ENCODE results near the gene INTS6L.

Gene INTS6L, protein sequence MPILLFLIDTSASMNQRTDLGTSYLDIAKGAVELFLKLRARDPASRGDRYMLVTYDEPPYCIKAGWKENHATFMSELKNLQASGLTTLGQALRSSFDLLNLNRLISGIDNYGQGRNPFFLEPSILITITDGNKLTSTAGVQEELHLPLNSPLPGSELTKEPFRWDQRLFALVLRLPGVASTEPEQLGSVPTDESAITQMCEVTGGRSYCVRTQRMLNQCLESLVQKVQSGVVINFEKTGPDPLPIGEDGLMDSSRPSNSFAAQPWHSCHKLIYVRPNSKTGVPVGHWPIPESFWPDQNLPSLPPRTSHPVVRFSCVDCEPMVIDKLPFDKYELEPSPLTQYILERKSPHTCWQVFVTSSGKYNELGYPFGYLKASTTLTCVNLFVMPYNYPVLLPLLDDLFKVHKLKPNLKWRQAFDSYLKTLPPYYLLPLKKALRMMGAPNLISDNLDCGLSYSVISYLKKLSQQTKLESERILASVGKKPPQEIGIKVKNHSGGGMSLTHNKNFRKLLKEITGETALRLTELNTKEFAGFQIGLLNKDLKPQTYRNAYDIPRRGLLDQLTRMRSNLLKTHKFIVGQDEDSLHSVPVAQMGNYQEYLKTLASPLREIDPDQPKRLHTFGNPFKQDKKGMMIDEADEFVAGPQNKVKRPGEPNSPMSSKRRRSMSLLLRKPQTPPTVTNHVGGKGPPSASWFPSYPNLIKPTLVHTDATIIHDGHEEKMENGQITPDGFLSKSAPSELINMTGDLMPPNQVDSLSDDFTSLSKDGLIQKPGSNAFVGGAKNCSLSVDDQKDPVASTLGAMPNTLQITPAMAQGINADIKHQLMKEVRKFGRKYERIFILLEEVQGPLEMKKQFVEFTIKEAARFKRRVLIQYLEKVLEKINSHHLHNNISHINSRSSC

DNA sequence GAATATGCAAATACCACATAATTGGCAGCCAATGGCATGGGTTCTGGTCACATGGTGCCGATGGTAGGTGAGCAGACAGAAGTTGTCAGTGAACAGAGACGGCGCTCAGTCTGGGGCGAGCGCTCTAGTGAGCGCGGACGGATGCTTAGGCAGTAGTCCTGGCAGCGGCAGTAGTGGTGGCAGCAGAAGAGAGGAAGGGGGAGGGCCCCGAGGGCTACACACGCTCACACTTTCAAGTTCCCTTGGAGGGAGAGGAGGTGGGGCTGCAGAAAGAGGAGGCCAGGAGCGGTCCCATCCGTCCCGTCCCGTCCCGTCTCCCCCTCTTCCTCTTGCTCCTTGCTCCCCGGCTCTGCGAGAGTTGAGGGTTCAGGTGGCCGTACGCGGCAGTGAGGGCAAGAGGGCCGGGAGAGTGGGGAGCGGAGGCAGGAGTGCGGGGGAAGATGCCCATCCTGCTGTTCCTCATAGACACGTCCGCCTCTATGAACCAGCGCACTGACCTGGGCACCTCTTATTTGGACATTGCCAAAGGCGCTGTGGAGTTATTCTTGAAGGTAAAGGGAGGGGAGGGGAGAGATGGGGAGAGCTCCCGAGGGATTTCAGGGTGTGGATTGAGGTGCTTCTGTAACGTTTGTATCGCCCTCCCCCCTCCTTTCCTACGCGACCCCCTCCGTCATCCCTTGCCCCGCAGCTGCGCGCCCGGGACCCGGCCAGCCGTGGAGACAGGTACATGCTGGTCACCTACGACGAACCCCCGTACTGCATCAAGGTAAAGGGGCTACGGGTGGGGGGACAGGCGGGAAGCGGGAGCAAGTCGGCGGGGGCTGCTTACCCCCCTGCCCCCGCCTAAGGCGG, at the start of gene INTS6L:
INTS6L (plus strand) TSS at position 108 of the 852 bp plus-strand sequence; CDS start at position 441, 333 bp downstream.
- DNase-seq (ENCODE audit: low read depth, low spot score): peak; percentile 71

DNA sequence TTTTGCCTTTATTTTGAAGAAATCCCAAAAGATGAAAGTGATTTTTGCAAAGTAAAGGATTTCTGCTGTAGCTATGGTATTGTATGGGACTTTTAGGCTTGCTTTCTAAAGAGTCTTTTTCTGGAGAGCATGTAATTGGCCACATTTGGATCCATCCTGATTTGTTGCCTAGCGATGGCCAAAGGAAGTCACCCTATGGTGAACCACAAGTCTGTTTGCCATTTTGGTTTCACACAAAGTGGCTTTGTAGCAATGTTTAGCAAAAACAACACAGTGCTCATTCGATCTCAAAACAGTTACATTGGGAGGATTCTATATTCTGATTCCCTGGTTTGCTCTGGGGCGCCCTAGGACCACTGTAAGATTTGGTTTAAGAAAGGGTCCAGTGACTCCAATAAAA, 44.1 kb upstream of the INTS6L start:
- DNase-seq (ENCODE audit: low read depth, low spot score): no peak

DNA sequence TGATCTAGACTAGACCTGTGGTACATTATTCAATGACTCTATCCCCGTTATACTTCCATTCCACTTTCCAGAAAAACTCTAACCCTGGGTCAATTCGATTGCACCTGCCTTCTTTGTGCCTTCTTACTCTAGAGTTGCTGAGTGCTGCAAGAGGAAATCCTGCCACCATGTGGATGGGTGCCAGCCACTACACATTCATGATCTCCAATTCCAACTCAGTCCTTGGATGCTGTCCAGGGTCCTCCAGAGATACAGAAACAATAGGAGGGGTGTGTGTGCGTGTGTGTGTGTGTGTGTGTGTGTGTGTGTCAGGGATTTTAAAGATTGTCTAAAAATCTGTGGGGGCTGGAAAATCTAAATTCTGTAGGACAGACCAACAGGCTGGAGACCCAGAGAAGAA, 42.9 kb upstream of the INTS6L start:
- peak; percentile 2 for DNase-seq (ENCODE audit: low read depth, low spot score)

DNA sequence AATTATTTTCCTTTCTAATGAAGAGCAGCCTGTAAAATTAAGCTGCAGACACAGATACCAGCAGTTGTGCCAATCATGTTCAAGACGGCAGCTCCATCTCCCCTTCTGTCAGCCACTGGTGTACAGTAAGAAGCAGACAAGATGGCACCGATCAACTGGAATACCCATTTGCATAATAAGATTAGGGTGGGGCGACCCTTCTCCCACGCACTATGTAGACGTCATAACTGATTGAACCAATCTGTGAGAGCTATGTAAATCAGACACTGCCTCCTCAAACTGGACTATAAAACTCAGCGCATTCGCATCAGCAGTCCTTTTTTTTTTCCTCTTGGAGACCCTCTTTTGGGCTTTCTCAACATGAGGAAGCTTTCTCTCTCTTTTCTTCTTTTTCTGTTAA, 40.4 kb upstream of the INTS6L start:
- DNase-seq (ENCODE audit: low read depth, low spot score): no peak

DNA sequence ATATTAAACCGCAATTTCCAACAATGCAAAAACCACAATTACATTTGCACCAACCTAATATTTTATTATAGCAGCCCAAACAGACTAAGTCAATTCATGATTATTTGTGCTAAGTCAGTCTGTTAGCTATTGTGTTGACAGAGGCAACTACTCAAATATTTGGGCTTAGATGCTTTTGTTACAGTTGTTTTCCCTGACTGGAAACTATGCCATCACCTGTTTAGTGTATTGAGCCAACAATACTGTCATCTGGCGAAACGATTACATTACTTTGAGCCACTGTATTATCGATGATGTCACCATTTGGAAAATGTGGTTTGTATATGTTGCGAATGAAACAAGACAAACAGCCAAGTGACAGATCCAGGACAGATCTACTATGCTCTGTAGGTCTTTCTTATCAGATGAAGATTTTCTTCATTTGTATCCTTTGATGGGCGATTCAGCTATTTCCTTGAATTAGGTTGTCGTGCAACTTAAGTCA, 38.7 kb upstream of the INTS6L start:
- DNase-seq (ENCODE audit: low read depth, low spot score): no peak

DNA sequence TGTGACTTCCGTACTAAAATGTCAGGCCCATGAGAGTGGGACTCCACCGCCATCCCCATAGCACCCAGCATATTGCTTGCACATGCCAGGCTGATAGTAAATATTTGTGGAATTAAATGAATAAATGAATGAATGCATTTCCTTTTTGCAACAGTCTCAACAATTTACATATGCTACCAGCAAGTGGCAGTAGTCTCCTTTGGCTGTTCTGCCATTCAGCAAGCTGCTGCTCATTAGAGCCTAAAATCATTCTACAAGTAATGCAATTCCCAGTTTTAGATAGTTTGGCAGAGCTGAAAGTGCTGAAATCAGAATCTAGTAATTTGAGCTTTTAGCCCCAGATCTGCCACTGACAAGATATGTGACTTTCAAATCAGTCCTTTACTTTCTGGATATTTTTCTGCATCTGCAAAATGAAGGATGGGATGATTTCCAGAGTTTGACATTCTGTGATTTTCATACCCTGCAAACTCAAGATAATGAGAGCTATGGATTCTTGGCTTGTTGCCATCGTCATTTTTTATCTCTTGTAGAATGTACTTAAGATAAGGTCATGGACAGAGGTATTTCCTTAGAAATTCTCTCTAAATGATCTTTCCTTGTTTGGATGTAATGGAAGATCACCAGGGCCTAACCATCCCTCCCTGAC, 35.7 kb upstream of the INTS6L start:
- DNase-seq (ENCODE audit: low read depth, low spot score): no peak

DNA sequence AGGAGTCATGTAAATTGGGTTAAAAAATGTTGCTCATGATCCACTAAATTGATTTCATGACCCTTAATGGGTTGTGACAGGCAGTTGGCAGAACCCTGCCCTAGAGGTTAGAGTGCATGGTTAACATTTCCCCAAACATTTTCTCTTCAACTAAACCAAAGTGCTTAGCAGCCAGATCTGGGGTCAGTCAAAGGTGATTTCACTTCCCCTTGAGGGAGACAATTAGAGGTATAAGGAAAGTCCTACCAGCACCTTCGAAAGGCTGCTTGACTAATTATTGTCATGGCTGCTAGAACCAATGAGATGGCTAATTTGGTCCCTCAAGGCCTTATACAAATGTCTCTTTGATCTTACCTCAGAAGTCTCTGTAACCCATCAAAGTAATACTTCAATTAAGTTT, 30.9 kb upstream of the INTS6L start:
- DNase-seq (ENCODE audit: low read depth, low spot score): no peak

DNA sequence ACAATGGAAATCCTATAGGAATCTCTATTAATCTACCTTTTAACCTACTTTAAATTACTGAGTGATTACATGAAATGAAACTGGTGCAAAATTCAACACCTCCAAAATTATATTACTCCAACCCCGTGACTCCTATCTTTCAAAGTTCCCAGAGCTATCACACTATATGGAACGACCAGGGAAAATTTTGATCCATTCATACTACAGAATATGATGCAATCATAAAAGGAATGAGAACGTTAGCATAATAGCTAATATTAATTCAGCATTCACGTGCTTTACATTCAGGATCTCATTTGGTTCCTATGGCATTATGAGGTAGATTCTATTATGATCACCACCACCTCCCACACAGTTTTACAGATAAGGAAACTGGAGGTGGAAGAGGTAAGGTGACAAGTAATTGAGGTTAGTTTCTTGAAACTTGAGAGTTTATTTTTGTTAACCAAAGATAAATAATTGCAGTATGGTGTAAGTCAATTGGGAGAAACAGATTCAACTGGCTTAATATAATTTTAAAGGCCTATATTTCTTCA, 29.4 kb upstream of the INTS6L start:
- DNase-seq (ENCODE audit: low read depth, low spot score): no peak

DNA sequence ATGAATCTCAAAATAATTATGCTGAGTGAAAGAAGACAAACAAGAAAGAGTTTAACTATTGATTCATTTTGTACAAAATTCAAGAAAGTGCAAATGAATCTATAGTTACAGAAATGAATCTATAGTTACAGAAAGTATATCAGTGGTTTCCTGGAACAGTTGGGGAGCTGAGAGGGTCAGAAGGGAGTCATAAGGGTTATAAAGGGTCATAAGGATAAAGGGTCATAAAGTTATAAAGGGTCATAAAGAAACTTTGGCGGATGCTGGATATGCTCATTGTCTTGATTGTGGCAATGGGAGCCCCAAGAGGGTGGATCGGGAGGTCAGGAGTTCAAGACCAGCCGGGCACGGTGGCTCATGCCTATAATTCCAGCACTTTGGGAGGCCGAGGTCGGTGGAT, 26.0 kb upstream of the INTS6L start:
- DNase-seq (ENCODE audit: low read depth, low spot score): no peak

DNA sequence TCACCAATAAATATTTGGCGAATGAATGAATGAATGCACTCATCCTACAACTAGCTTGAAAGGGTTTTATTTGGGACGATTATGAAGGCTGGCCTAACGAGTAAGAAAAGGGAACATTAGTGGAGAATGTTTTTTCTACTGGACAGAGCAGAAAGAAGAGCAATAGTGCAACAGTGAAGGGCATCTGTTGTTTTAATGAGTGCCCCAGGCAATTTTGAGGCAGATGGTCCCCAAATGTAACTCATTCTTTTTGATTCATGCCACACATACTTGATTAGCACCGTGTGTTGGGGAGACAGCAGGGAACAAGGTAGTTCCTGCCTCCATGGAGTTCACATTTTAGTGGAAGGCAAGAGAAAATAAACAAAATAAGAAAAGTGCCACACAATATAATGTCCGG, 22.7 kb upstream of the INTS6L start:
- DNase-seq (ENCODE audit: low read depth, low spot score): no peak

DNA sequence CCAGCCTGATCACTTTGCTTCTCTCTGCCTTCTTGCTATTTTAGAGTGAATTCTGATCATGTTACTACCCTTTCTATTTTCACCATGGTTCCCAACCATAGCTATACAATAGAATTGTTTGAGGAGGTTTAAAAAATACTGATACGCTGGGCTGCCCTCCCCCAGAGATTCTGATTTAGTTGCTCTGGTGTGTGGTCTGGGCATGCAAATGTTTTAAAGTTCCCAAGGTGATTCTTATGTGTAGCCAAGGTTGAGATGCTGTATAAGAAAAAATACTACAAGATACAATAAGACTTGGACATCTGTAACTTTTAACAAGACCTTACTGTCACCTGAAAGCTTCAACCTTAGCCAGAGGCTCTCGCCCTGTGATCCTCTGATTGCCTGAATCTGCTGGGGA, 22.2 kb upstream of the INTS6L start:
- DNase-seq (ENCODE audit: low read depth, low spot score): no peak

DNA sequence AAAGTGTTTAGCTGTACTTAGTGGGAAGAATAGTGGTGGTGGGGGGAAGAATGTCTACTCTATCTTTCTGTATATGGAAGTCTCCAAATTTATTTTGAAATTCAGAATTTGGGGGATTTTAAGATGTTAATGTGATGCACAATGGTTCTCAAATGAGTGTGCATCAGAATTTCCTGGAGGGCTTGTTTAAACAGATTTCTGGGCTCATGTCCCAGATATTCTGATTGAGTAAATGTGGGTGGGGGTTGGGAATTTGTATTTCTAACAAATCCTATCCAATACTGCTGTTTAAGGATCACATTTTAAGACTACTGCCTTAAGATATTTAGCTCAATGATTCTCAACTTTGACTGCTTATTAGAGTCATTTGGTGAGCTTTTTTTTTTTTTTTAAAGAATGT, 15.1 kb upstream of the INTS6L start:
- no peak for DNase-seq (ENCODE audit: low read depth, low spot score)

DNA sequence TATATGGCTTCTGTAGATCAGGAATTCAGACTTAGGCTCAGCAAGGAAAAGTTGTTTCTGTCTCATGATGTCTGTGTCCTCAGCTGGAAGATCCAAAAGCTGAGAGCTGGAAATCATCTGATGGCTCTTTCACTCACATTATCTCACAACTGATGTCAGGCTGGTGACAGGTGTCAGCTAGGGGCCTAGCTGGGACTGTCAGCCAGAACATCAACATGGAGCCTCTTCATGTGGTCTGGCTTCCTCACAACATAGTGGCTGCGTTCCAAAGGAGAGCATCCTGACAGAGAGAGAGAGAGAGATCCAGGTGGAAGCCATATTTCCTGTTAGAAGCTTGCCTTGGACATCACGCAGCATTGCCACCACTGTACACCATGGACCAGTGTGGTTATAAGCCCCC, 10.6 kb upstream of the INTS6L start:
- no peak for DNase-seq (ENCODE audit: low read depth, low spot score)

DNA sequence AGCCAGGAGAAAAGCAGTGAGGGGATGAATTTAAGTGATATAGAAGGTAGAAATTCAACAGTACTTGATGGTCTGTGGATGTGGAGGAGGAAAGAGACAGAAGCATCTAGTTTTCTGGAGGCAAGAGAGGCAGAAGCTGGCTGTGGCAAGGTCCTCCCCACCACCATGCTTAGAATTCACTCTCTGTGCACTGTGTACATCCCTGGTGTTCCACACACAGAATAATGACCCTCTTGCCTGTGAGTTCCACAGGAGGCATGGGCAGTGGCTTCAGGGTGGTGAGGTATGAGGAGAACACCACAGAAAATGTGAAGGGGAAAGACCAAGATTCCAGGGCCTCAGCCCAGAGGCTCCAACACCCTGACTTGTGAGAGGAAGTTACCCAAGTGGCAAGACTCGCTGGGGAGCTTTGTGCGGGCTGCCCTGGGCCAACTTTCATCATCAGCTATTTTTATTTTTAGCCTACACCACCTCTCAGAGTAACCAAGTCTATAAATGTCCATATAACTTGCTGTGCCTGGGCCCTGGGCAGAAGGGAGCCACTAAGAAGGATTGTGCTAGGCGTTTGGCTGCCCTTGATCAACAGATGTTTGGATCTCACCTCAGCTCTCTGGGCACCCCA, 7.8 kb upstream of the INTS6L start:
- DNase-seq (ENCODE audit: low read depth, low spot score): no peak

DNA sequence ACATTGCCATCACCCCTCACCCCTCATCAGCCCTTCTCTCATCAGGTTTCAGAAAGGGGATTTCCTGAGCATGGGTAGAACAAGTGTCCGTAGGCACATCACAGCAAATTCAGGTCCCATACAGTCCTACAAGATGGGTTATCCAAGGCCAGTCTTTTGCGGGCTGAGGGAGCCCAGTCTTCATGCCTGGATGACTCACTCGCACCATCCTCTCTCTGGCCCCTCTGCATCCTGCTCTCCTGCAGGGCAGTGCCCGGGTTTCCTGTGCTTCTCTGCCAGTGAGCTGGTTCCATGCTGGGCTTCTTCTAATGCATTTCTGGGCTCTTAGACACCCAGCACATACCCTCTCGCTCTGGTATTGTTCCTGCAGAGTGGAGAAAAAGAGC, 7.3 kb upstream of the INTS6L start:
- DNase-seq (ENCODE audit: low read depth, low spot score): no peak

DNA sequence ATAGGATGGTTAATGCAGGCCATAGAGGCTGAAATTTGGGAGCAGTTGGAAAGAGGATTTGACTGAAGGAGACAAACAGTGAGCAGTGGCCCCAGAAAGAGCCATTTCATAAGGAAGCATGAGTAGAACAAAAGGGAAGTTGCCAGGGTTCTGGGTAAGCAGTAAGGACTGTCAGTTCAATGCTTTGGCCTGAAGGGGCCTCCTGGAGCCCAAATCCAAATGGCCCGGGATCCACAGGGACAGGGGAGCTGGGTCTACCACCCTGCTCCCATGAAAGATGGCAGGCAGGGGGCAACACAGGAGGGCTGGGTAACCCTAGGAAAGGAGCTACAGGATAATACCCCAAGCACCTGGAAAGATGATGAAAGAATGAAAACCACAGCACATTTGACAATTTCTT, 4.1 kb upstream of the INTS6L start:
- DNase-seq (ENCODE audit: low read depth, low spot score): no peak

DNA sequence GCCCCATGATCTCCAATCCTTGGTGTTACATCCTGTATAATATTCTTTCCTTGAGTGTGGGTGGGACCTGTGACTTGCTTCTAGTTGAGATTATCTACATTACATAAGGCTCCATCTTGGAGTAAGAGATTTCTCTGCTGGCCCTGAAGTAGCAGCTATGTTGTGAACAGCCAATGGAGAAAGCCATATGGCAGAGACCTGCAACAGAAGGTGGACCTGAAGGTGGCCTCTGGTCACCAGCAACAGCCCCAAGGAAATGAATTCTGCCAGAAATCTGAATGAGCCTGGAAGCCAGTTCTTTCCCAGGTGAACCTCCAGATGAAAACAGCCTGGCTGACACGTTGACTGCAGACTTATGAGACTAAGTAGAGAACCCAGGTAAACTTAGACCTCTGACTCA, 2.3 kb upstream of the INTS6L start:
- DNase-seq (ENCODE audit: low read depth, low spot score): no peak

DNA sequence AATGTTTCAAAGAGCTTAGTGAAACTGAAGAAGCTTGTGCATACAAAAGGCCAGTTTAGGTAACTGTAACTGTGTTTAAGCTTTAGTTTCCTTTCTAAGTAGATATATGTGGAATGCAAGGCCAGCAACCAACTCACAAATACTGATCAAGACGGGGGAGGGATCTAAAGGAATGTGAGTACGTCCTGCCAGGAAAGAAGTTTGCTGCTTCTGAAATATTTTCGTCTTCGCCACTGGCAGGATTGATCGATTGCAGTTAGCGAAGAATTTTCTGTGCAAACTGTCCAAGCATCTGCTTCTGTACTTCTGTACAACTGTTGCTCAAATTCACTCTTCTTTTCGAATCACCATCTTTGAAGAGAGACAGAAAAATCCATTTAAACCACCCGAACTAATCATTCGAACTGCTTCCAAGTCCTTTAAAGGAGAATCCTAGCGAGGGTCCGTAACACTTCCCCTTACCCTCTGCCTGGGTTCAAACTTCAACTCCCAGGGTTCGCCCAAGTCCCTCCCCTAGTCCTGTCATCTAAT, 373 bp upstream of the INTS6L start:
- DNase-seq (ENCODE audit: low read depth, low spot score): no peak

DNA sequence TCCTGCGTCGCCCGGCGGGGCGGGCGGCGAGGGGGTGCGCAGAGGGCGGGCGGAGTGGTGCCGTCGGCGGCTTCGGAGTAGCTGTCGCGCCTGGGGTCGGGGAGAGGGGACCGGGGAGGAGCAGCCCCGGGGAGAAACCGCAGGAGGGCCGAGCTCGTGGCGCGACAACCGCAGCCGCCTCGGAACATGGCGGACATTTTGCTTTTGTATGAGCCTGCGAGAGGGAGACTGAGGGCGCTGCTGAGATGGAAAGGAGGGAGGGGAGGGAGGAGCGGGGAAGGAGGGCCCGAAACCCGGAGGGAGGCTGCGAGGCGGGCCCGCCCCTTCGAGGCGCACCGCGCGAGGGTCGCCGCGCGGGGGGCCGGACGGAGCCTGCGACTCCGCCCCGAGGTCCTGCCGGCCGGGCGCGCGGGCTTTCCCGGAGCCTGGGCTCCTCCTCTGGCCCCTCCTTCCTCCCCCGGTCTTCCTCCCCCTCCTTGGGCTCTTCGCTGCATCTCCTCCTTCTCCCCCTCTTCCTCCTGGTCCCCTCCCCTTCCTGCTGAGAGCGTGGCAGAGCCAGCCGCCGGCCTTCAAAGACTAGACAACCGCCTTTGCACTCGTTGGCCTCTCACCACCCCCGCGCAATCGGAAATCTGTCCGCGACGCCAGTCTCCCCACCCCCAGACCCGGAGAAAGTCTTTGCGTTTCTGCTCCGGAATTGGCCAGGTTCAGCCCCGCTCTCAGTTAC, 1.1 kb downstream of the INTS6L start:
- DNase-seq (ENCODE audit: low read depth, low spot score): peak; percentile 60

DNA sequence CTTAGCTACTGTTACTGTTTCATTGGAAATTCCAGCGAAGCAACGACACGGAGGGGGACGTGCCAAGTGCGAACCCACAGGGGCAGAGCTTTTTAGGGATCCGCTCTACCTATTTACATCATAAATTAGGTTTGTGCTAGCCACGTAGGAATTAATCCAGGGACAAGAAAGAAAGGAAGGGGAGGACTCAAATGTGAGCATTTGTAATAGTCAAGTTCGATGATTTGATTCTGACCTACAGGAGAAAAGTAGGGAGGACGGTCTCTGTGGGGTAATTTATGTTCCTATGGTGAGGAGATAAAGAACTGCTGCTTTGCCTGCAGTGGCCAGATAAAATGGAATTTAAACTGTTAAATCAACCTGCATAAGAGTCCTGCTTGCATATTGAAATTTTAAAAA, 1.7 kb downstream of the INTS6L start:
- DNase-seq (ENCODE audit: low read depth, low spot score): no peak

Data from activated CD4-positive, CD25-positive, alpha-beta regulatory T cell treated with anti-CD3 and anti-CD28 coated beads, Interleukin-2, amount 50 U/mL, for 16 hours (primary cell).